Measurements from ENCODE around the gene UTRN. TPM values are rescaled to one million over a fixed set of nuclear protein-coding genes. Genes with fewer than 3 reads are reported as not detected.

Gene UTRN
- polyA plus RNA-seq, 1 experiment, result 25.6 TPM

GRCh38 chr6:144302701-144303372, 17.7 kb downstream of the UTRN start:
- H3K27me3 ChIP-seq (ENCODE audit: control insufficient read depth, insufficient read depth, low read length), result no peaks in the 10 kb centered on the region
- POLR2A ChIA-PET, result no interaction called here
- TF ChIP-seq CTCF (IDR thresholded peaks at IDR 0.05; ENCODE audit: insufficient read depth, low read depth, low read length), result no peak
- CTCF ChIA-PET, result no interaction called here
- H3K36me3 ChIP-seq (ENCODE audit: control insufficient read depth, insufficient read depth, low read length), result no peaks in the 10 kb centered on the region
- H3K4me3 ChIP-seq (ENCODE audit: low read depth, low read length), result no peak overlapping the region
- no peak for DNase-seq (ENCODE audit: low read depth)

GRCh38 chr6:144304223-144304848, 19.2 kb downstream of the UTRN start:
- Histone ChIP-seq H3K4me3 (ENCODE audit: low read depth, low read length) (no peak overlapping the region), H3K36me3 (ENCODE audit: control insufficient read depth, insufficient read depth, low read length) (peaks cover 3% of the 10 kb centered on the region), H3K27me3 (ENCODE audit: control insufficient read depth, insufficient read depth, low read length) (no peaks in the 10 kb centered on the region)
- DNase-seq (ENCODE audit: low read depth), result no peak
- TF ChIP-seq CTCF (IDR thresholded peaks at IDR 0.05; ENCODE audit: insufficient read depth, low read depth, low read length), result no peak
- CTCF ChIA-PET, result interaction anchor here (1.4 kb wide), 1 partner anchor 13 kb away, joined by 4 read pairs; no protein-coding TSS in a partner anchor
- POLR2A ChIA-PET, result no interaction called here

GRCh38 chr6:144305567-144305966, 20.4 kb downstream of the UTRN start:
- ChIA-PET POLR2A (no interaction called here), CTCF (interaction anchor here (0.6 to 1.4 kb wide), 4 partner anchors 9 to 89 kb away, joined by 3 to 7 read pairs (median 4); no protein-coding TSS in a partner anchor)
- Histone ChIP-seq H3K27me3 (ENCODE audit: control insufficient read depth, insufficient read depth, low read length) (no peaks in the 10 kb centered on the region), H3K36me3 (ENCODE audit: control insufficient read depth, insufficient read depth, low read length) (peaks cover 5% of the 10 kb centered on the region), H3K4me3 (ENCODE audit: low read depth, low read length) (no peak overlapping the region)
- DNase-seq (ENCODE audit: low read depth), result no peak
- TF ChIP-seq CTCF (IDR thresholded peaks at IDR 0.05; ENCODE audit: insufficient read depth, low read depth, low read length), result no peak

GRCh38 chr6:144305985-144306384, 20.9 kb downstream of the UTRN start:
- DNase-seq (ENCODE audit: low read depth), result no peak
- Histone ChIP-seq H3K27me3 (ENCODE audit: control insufficient read depth, insufficient read depth, low read length) (no peaks in the 10 kb centered on the region), H3K36me3 (ENCODE audit: control insufficient read depth, insufficient read depth, low read length) (peaks cover 5% of the 10 kb centered on the region), H3K4me3 (ENCODE audit: low read depth, low read length) (no peak overlapping the region)
- POLR2A ChIA-PET, result no interaction called here
- TF ChIP-seq CTCF (IDR thresholded peaks at IDR 0.05; ENCODE audit: insufficient read depth, low read depth, low read length), result no peak
- CTCF ChIA-PET, result interaction anchor here (0.6 to 1.4 kb wide), 3 partner anchors 11 to 89 kb away, joined by 3 to 7 read pairs (median 4); no protein-coding TSS in a partner anchor

- no peak for TF ChIP-seq CTCF (IDR thresholded peaks at IDR 0.05; ENCODE audit: insufficient read depth, low read depth, low read length)
- peaks cover 5% of the 10 kb centered on the region for H3K36me3 ChIP-seq (ENCODE audit: control insufficient read depth, insufficient read depth, low read length)
- ChIA-PET POLR2A (no interaction called here), CTCF (no interaction called here)
- H3K27me3 ChIP-seq (ENCODE audit: control insufficient read depth, insufficient read depth, low read length), result no peaks in the 10 kb centered on the region
- DNase-seq (ENCODE audit: low read depth), result no peak
- H3K4me3 ChIP-seq (ENCODE audit: low read depth, low read length), result no peak overlapping the region
Measured at GRCh38 chr6:144307880-144308279, 22.7 kb downstream of the UTRN start.
